Globus pallidus (tissue), 1 donor: ENCODE data around the gene CCDC8.
"Not testable (repeated sequence)": the region's sequence is repeated elsewhere in the genome, so short reads cannot be mapped to it uniquely, and the experiment has no call there.

ENCODE experiments used
- DNase-seq: peaks from one replicate; pipeline ENCODE4 v3.0.0-alpha.2; 2015; ENCODE audit warnings: low spot score

The CCDC8 gene

DNA sequence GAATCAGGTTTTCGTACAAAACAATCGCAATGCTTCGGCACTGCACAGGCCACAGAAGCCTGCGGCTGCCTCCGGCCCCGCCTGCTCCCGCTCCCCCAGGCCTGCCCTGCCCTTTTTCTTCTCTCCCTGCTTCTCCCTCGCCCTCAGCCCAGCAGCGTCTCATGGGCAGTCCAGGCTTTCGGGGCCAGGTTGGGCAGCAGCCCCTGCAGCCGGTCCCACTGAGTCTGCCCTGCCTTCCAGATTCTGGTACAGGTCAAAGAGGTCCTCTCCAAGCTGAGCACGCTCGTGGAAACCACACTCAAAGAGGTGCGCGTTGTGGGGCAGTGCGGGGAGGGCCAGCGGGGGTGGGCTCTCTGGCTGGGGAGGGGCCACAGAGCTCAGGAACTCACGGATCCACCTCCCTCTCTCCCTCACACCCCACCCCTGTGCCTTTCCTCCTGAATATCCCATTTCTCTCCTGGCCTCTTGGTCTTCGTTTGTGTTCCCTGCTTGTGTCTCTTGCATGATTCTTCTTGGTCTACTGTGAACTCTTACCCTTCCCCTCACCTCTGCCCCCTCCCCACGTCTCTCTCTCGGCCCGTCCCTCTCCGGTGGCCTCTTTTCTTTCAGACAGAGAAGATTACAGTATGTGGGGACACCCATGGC, 30.1 kb downstream of the CCDC8 start:
- no peak for DNase-seq

DNA sequence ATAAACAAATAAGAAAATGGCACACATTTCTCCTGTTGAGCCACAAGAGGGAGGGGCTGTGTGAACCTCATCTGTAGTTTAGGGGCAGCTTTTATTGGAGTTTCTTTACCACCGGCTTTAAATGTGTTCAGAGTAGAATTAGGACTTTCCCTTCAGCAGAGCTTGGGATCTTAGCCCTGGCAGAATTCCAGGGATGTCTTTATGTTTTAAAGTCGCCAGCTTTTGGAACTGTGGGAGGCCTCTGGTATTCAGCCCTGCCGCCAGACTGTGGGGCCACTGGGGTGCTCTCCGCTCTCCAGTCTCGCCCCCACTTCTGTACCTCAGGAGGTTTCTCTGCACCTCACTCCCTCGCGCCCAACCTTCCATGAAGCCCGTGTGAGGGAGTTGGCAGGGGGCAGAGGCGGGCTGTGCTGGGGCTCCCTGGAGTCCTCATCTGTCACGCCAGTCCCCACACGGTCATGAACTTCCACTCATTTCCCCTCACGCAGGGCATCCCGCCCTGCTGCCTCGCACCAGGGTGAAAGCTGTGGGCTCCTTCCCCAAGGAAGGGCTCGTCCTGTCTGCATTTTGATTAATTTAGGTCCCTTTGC, 31.5 kb downstream of the CCDC8 start:
- DNase-seq: no peak

DNA sequence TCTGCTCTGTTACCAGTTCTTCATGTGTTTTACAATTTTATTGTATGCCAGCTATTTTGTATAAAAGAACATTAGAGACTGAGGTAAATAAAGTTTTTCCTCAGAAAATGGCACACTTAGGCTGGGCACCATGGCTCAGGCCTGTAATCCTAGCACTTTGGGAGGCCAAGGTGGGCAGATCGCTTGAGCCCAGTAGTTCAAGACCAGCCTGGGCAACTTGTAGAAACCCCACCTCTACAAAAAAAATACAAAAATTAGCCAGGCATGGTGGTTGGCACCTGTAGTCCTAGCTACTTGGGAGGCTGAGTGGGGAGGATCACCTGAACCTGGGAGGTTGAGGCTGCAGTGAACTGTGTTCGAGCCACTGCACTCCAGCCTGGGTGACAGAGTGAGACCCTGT, 32.0 kb downstream of the CCDC8 start:
- DNase-seq: no peak

DNA sequence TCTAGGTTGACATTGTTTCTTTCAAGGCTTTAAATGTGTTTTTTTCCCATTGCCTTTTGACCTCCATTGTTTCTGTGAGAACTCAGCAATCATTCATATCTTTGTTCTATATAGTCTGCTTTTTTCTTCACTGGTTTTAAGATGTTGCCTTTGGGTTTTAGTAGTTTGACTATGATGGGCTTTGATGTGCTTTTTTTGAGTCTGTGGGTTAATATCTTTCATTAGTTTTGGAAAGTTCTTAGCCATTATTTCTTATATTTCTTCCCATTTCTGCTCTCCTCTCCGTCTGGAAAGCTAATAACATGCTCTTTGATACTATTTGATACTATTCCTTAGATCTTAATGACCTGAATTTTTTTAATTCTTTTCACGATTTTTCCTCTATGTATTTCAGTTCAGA, 32.7 kb downstream of the CCDC8 start:
- no peak for DNase-seq

DNA sequence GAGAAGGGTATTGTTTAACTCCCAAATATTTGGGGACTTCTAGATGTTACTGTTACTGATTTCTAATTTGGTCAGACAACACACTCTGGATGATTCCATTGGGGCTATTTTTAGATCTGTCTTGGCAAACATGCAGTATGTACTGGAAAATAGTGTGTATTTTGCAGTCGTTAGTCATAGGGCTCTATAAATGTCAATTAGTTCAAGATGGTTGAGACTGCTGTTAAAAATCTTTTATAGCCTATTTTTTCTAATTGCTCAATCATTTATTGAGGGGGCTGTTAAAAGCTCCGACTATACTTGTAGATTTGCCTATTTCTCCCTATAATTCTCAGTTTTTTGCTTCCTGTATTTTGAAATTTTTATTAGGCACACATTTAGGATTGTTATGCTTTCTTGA, 35.1 kb downstream of the CCDC8 start:
- peak; percentile 26 for DNase-seq

DNA sequence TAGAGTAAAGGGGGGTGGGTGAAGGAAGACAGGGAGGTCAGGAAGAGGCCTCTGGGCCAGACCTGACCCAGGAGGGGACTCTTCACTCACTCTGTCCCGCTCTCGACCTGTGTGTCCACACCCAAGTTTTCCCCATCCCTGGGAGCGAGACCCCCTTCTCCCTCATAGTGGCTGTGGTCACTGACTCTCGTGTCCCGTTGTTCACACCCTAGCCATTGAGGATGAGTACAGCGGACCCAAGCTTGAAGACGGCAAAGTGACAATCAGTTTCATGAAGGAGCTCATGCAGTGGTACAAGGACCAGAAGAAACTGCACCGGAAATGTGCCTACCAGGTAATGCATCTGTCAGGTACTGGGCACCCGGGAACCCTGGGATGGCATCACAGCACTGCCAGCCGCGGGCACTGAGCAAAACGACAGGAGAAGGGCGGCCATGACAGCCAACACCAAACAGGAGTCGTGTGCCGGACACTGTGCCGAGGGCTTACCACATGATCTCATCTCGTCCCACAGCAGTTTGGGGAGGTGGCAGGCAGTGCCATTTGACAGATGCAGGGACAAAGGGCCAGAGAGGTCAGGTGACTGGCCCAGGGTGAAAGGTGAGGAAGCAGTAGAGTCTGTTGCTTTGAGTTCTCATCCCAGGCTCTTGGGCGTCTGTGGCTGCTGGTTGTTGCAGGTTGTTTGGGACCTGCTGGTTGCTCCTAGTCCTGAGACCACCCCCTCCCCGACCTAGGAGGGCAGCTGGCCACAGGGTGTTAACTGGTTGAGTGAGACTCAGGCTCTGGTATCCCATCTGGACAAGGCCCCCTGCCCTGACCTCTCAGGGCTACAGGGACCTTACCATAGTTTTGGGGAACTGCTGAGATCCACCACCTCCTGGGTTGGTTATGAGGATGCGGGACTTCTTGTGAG, 36.9 kb downstream of the CCDC8 start:
- DNase-seq: no peak

DNA sequence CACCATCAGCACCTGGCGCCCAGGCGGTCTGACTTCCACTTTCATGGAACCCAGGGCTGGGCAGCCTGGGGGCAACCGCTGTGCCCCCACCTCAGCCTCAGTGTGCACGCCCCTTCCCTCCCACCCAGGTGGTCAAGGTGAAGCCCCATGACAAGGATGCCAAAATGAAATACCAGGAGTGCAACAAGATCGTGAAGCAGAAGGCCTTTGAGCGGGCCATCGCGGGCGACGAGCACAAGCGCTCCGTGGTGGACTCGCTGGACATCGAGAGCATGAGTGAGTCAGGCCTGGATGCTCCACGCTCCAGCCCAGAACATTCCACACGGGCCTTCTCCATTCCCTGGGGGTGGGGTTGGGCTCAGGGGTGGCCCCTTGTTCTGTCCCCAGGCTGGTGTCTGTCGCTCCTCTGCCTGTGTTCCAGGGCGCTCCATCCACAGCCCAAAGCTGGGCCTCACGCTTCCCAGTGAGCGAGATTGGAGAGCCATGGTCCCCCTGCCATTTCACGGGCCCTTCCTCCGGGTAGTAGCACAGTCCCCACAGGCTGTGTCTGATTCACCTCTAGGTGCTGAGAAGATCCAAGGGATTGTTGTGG, 37.8 kb downstream of the CCDC8 start:
- DNase-seq: not testable (repeated sequence)

DNA sequence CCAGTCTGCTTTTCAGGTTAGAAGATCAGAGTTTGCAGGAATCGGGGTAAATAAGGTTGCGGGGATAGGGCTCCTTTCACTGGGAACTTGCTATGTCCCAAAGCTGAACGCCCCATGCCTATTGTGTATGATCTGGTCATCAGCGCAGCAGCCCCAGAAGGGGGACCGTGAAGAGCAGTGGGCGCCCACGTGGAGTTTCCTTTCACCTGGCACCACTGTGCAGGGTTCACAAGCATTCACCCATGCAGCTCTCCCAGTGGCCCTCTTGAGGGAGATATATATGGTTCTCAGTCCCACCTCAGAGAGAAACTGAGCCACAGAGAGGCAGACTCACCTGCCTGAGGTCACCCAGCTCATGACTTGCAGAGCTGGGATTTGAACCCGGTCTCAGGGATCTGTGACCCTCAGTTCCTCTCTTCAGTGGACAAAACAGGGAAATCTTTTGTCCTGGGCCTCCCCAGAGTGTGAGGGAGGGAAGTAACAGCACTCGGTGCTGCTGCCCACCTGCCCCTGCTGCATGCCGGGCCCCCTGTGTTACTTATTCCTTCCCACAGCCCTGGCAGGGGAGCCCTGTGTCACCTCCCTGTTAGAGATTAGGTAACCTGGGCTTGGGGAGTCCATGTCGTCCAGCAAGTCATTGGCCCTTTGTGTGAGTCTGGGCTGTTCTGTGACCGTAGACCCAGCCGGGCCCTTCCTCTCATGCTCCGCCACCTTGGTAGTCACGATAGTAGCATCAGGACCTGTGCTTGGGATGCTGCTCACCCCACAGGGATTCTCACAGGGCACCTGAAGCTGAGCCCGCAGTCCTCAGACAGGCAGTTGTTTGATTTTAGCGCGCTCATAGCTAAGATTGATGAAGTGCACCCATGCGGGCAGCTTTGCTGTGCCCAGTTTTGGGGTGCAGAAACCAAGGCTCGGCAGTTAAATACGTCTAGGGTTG, 38.6 kb downstream of the CCDC8 start:
- no peak for DNase-seq

DNA sequence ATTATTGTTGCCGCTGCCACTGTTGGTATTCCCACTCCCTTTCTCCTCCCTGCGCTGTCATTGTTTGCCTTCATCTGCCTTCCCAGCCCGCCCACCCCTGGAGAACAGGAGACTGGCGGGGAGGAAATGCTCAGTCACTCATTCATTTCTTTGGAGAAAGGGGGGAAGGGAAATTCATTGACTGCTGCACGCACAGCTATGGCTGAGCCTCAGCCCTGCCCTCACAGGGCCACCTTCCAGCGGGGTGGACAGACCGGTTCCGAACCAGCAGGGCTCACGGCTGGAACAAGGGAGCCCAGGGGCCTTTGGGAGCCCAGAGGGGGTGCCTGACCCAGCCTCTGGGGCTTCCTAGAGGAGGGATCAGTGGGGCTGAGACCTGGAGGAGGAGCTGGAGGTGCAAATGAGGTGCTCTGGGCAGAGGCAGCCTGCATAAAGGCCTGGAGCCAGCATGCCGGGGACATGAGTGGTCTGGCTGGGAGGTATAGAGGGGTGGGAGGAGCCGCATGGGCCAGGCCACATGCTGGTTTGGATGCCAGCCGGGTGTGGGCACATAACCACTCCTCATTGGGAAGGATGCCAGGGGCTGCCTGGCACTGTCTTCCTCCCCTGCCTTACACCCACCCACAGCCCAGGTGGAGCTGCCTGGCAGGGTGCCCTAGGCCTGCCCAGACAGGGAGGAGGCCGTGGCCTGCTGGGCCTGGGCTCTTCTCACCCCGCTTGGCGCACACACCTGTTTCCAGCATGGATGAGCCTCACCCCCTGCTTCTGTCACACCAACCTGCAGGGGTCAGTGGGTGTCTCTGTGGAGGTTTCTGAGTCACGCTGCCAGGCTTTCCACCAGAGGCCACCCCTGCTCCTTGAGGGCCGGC, 39.6 kb downstream of the CCDC8 start:
- DNase-seq: no peak

DNA sequence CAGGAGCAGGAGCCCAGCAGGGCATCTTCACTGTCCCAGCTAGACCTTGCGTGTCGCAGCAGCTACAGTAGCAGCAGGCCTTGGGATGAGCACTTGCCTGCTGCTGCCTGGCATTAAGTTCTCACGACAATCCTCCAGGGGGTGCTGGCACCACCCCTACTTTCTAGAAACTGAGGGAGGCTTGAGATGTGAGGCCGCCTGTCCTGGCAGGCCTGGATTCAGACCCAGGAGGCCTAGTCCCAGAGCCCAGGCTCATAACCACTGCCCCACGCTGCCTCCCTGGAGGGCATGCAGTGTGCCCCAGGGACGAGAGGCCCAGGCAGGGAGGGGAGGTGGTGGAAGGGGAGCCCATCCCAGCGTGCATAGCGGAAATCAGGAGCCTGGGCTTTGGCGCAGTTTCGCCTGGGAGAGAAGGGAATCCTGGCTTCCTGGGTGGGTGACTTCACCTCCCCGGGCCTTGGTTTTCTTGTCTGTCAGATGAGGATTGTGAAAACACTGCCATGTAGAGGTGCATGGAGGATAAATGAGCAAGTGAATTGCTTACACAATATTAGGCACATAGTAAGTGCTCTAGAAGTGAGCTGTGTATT, 40.4 kb downstream of the CCDC8 start:
- no peak for DNase-seq

DNA sequence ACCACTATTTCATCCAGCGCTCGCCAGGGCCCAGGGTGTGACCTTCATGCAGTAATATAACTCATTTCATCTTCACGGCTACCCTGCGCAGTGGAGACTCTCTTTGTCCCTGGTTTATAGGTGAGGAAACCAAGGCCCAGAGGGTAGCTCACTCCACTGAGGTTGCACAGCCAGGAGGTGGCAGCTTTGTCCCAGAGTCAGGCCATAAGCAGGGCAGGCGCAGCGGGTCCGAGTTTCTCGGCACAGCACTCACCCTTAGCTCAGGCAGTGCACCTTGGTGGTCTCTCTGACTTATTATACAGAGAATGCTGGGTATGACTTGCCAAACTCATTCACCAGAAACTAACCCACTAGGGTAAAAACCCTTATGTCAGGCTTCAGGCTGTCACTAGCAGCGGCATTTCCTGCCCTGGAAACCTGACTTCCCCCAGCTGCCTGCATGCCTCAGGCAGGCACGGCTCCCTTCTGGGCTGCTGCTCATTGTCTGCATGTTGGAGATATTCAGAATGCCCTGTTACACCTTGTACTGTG, 41.9 kb downstream of the CCDC8 start:
- DNase-seq: no peak

DNA sequence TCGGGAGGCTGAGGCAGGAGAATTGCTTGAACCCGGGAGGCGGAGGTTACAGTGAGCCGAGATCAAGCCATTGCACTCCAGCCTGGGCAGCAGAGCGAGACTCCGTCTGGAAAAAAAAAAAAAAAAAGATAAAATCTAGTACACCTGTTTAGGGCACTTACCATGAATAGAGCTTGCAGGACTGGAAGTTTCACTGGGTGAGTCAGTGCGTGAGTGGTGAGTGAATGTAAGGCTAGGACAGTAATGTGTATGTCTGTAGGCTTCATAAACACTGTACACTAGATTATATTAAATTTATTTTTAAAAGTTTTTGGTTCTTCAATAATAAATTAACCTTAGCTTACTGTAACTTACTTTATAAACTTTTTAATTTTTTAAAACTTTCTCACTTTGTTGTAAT, 43.5 kb downstream of the CCDC8 start:
- DNase-seq: no peak

DNA sequence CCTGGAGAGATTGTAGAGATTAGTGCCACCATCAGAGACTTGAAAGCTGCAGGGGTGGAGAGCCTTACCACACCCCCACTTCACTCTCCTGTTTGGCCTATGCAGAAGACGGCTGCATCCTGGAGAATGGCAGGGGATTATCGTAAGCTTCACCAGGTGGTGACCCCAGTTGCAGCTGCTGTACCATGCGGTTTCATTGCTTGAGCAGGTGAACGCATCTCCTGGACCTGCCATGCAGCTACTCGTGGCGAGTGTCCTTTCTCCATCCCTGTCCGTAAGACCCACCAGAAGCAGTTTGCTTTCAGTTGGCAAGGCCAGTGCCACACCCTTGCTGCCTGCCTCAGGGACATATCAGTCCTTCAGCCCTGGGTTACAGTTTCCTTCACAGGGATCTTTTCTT, 45.2 kb downstream of the CCDC8 start:
- no peak for DNase-seq

DNA sequence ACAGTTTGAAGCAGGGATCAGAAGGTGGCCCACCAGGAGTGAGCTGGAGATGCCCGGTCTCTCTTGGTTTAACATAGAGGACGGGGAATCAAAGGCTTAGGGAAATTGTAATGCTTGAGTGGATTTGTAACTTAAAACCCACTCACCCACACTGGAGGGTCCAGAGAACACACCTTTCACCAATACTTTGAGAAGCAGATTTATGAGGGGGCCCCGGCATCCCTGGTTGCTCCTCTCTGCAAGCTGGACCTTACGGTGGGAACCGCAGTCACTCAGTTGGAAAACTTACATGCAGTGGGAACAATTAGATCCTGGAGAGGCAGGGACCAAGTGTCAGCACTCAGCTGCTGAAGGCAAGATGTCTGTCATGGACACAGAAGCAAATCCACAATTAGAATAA, 45.9 kb downstream of the CCDC8 start:
- DNase-seq: no peak

DNA sequence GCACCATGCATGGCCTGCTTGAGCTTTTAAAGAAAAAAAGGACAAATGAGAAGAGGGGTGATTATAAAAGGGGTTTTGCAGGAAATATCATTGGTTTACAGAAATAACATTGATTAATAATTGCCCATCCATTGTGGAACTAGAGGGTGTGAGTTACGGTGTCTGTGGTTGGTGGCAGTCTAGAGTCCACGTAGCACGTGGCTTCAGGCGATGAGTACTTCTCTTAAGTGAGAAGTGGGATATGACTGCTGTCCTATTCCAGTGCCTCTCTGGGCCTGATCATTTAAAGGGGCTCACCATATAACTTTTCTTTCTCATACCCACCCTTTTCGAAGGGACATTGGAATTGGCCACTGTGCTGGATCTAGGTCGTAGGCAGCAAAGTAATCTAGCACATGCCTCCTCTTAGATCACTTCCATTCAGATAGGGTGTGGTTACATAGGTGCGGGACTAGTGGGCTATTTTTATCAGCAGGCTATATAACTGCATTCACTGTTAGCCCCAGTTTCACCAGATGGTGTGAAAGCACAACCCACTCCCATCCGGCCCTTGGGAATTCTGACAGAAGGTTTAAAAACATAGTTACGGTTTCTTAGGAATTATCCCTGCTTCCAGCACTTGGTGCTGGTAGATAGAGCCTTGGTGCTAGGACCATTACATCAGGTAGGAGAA, 46.6 kb downstream of the CCDC8 start:
- DNase-seq: no peak

DNA sequence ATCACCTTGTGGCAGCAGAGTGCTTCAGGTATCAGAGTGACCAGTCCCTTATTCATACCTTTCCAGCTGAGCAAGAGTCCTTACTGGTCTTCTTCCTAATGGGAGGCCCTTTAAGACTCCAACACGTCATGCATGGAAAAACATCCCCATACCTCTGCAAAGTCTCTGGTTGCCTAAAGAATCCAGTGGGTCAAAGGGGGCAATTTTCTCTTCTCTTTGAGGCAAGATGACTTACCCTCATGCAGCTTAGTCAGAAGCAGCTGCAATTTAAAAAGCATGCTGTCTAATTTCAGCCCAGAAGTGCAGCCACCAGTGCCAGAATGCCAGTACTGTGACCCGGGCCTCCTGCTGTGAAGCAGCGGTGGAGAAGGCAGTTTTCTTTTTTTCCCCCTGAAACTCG, 47.8 kb downstream of the CCDC8 start:
- DNase-seq: no peak

DNA sequence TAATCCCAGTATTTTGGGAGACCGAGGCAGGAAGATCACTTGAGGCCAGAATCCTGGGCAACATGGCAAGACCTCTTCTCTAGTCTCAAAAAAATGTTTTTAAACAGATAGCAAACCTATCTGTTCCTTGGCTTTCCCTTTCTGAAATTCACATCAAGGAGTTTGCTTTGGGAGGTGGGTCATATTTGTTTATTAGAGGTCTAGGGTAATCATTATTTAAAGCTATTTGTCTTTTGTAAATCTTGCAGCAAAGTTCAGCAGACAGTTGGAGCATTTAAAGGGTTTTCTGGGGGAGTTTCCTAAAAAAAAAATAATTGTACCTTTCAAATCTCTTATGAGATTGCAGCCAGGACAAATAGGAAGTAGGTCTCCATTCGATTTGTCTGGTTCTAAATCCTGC, 49.0 kb downstream of the CCDC8 start:
- no peak for DNase-seq

DNA sequence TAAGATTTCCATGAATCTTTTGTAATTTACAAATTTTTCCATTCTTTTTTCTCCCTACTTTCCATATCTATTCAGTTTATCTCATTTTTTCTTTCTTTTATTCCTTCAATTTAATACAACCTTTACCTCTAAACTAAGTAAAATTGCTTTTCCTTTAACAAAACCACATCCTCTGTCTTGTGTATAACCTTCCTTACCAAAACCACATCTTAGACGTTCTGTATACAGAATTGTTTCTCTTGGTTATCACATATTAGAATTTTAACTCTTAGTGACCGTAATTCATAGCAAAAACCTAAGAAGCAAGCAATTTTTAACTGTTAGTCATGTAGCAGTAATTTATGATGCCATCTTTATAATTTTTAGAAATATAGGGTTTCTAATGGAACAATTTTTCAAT, 51.4 kb downstream of the CCDC8 start:
- DNase-seq: no peak
